HepG2 (cell line): ENCODE results near the gene ZNF416. TPM values are rescaled to one million over a fixed set of nuclear protein-coding genes. Genes with fewer than 3 reads are reported as not detected.

ENCODE experiments used
- ELF1 ChIP-seq: sonication (generic); formaldehyde crosslinking; IDR thresholded peaks from 2 replicates; pipeline ENCODE4 v1.4.0; 2020; ENCODE audit warnings: missing genetic modification reagents
- GATAD1 ChIP-seq: IDR thresholded peaks from 2 replicates; pipeline ENCODE4 v1.6.1; 2016; ENCODE audit warnings: missing genetic modification reagents, missing compliant biosample characterization
- HIC2 ChIP-seq: sonication (generic); formaldehyde crosslinking; IDR thresholded peaks from 2 replicates; pipeline ENCODE4 v1.9.0; 2022; ENCODE audit warnings: low read depth, missing genetic modification reagents
- HOXA7 ChIP-seq: sonication (generic); formaldehyde crosslinking; IDR thresholded peaks from 2 replicates; pipeline ENCODE4 v1.8.1; 2022; ENCODE audit warnings: mild to moderate bottlenecking, missing genetic modification reagents, moderate library complexity
- NR0B2 ChIP-seq: sonication (generic); formaldehyde crosslinking; IDR thresholded peaks from 2 replicates; pipeline ENCODE4 v1.4.0; 2020; ENCODE audit warnings: mild to moderate bottlenecking, missing genetic modification reagents
- PAWR ChIP-seq: sonication (generic); formaldehyde crosslinking; IDR thresholded peaks from 2 replicates; pipeline ENCODE4 v1.4.0; 2020; ENCODE audit warnings: missing genetic modification reagents, mild to moderate bottlenecking, borderline replicate concordance
- PRMT3 ChIP-seq: sonication (generic); formaldehyde crosslinking; IDR thresholded peaks from 2 replicates; pipeline ENCODE4 v1.8.1; 2022; ENCODE audit warnings: low read depth, mild to moderate bottlenecking, moderate library complexity, missing genetic modification reagents, borderline replicate concordance
- RXRA ChIP-seq: sonication (generic); formaldehyde crosslinking; IDR thresholded peaks from 2 replicates; pipeline ENCODE4 v1.5.1; 2020; ENCODE audit warnings: missing genetic modification reagents
- YEATS2 ChIP-seq: sonication (generic); formaldehyde crosslinking; IDR thresholded peaks from 2 replicates; pipeline ENCODE4 v1.4.0; 2020; ENCODE audit warnings: missing genetic modification reagents, borderline replicate concordance
- ZFP90 ChIP-seq: sonication (generic); formaldehyde crosslinking; IDR thresholded peaks from 2 replicates; pipeline ENCODE4 v1.8.0; 2022; ENCODE audit warnings: missing genetic modification reagents, mild to moderate bottlenecking, inconsistent platforms, borderline replicate concordance
- ZNF326 ChIP-seq: sonication (generic); formaldehyde crosslinking; IDR thresholded peaks from 2 replicates; pipeline ENCODE4 v1.4.0; 2020; ENCODE audit warnings: missing genetic modification reagents, borderline replicate concordance
- ZNF503 ChIP-seq: sonication (generic); formaldehyde crosslinking; IDR thresholded peaks from 2 replicates; pipeline ENCODE4 v1.4.0; 2020; ENCODE audit warnings: missing genetic modification reagents
- ZNF546 ChIP-seq: sonication (generic); formaldehyde crosslinking; conservative IDR thresholded peaks from 2 replicates; pipeline ENCODE4 v1.8.1; 2023; ENCODE audit warnings: mild to moderate bottlenecking, missing genetic modification reagents
- ZNF605 ChIP-seq: sonication (generic); formaldehyde crosslinking; IDR thresholded peaks from 2 replicates; pipeline ENCODE4 v1.8.0; 2022; ENCODE audit warnings: mild to moderate bottlenecking, missing genetic modification reagents
- ZNF607 ChIP-seq: sonication (generic); formaldehyde crosslinking; IDR thresholded peaks from 2 replicates; pipeline ENCODE4 v1.5.1; 2020; ENCODE audit warnings: missing genetic modification reagents, mild to moderate bottlenecking, borderline replicate concordance
- ZNF839 ChIP-seq: sonication (generic); formaldehyde crosslinking; IDR thresholded peaks from 2 replicates; pipeline ENCODE4 v1.4.0; 2020; ENCODE audit warnings: missing genetic modification reagents, mild to moderate bottlenecking, borderline replicate concordance
- ZNF841 ChIP-seq: sonication (generic); formaldehyde crosslinking; IDR thresholded peaks from 2 replicates; pipeline ENCODE4 v1.8.1; 2023; ENCODE audit warnings: missing genetic modification reagents, borderline replicate concordance
- polyA plus RNA-seq, 8 experiments: library from polyadenylated mRNA; depleted of rRNA in 3 of 8; stranded (reverse) in 7 of 8; unstranded in 1 of 8; fragments of >200 nt; fragmentation: Illumina TruSeq in 4 of 8; extraction: Trizol in 4 of 8; gene quantifications; 2 replicates each; pipeline versions ENCODE4 v1.2.1 to v1.2.3, GENCODE V29; 2011 to 2016; ENCODE audit warnings: low read depth in 4 of 8, missing spikeins in 1 of 8, mixed read lengths in 1 of 8; ENCODE audit not compliant: insufficient read depth in 1 of 8
- total RNA-seq, 5 experiments: library from RNA; depleted of rRNA; stranded (reverse); fragments of >200 nt; fragmentation: Illumina TruSeq; extraction: Trizol; gene quantifications; 2 replicates each; pipeline ENCODE4 v1.2.3, GENCODE V29; 2016; ENCODE audit warnings: low read depth in 1 of 5
- TF ChIP-seq, protein P1 (sequence below): IDR thresholded peaks from 2 replicates; pipeline ENCODE4 v1.6.1; 2016; ENCODE audit warnings: missing biosample characterization, missing genetic modification reagents, low read depth
- TF ChIP-seq, protein P2 (sequence below): sonication (generic); formaldehyde crosslinking; IDR thresholded peaks from 2 replicates; pipeline ENCODE4 v1.4.0; 2020; ENCODE audit warnings: missing genetic modification reagents, borderline replicate concordance

Gene ZNF416
- total and polyA plus RNA-seq, 2 of the 13 experiments (the other 11 are each of a cell fraction or from before 2014, with no cell fraction given), result 1.5 to 5.3 TPM

DNA sequence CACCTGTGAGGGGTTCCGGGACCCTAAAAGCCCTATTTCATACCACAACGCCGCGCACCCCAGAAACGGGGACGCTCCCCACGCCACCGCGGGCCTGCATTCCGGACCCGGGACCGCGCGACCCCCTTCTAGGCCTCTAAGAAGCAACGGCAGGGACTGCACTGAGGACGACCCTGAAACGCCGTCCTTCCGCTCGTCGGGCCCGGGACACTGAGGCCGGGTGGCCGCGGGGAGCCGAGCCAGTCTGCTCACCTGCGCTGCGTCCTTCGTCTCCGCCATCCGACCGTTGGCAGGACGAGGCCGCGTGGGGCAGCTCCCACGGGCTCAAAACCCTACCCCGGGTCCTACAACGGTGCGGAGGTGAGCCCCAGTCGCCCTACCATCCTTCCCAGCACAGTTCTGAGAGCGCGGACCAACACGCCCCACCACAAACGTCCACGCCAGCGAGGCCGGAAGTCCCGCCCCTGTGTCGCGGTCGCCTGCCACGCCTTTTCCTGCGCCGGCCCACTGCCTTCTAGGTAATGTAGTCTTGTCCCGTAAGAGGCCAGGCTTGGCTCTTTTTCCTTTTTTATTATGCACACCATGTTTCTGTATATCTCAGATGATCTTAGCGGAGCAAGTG, 19.2 kb downstream of the ZNF416 start, which contains the start of gene ZNF550 (continued):
- peak; percentile 87 for TF ChIP-seq GATAD1 (CRISPR knock-in tag)
- peak; percentile 23; the same call in 1 of the 2 replicates for TF ChIP-seq ZNF839
- TF ChIP-seq ZNF607 (CRISPR knock-in tag), result no peak
- TF ChIP-seq NR0B2 (CRISPR knock-in tag), result peak; percentile 55; the same call in 1 of the 2 replicates
- TF ChIP-seq, protein P1, sequence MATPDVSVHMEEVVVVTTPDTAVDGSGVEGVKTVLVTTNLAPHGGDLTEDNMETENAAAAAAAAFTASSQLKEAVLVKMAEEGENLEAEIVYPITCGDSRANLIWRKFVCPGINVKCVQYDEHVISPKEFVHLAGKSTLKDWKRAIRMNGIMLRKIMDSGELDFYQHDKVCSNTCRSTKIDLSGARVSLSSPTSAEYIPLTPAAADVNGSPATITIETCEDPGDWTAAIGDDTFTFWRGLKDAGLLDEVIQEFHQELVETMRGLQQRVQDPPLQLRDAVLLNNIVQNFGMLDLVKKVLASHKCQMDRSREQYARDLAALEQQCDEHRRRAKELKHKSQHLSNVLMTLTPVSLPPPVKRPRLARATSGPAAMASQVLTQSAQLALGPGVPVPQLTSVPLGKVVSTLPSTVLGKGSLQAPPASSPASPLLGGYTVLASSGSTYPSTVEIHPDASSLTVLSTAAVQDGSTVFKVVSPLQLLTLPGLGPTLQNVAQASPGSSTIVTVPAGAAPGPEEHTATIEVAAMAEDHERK (CRISPR knock-in tag), result peak; percentile 62
- TF ChIP-seq ZNF605, result 0 out of 2 replicates have a peak, but pooled peaks have one; percentile 39
- TF ChIP-seq HOXA7 (CRISPR knock-in tag), result no peak
- TF ChIP-seq PRMT3 (CRISPR knock-in tag), result no peak
- TF ChIP-seq ZFP90, result no peak
- TF ChIP-seq, protein P2, sequence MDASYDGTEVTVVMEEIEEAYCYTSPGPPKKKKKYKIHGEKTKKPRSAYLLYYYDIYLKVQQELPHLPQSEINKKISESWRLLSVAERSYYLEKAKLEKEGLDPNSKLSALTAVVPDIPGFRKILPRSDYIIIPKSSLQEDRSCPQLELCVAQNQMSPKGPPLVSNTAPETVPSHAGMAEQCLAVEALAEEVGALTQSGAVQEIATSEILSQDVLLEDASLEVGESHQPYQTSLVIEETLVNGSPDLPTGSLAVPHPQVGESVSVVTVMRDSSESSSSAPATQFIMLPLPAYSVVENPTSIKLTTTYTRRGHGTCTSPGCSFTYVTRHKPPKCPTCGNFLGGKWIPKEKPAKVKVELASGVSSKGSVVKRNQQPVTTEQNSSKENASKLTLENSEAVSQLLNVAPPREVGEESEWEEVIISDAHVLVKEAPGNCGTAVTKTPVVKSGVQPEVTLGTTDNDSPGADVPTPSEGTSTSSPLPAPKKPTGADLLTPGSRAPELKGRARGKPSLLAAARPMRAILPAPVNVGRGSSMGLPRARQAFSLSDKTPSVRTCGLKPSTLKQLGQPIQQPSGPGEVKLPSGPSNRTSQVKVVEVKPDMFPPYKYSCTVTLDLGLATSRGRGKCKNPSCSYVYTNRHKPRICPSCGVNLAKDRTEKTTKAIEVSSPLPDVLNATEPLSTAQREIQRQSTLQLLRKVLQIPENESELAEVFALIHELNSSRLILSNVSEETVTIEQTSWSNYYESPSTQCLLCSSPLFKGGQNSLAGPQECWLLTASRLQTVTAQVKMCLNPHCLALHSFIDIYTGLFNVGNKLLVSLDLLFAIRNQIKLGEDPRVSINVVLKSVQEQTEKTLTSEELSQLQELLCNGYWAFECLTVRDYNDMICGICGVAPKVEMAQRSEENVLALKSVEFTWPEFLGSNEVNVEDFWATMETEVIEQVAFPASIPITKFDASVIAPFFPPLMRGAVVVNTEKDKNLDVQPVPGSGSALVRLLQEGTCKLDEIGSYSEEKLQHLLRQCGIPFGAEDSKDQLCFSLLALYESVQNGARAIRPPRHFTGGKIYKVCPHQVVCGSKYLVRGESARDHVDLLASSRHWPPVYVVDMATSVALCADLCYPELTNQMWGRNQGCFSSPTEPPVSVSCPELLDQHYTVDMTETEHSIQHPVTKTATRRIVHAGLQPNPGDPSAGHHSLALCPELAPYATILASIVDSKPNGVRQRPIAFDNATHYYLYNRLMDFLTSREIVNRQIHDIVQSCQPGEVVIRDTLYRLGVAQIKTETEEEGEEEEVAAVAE (CRISPR knock-in tag), result peak; percentile 57
- TF ChIP-seq YEATS2 (CRISPR knock-in tag), result peak; percentile 86; the same call in 1 of the 2 replicates
- no peak for TF ChIP-seq HIC2 (CRISPR knock-in tag)
- TF ChIP-seq ELF1 (CRISPR knock-in tag), result peak; percentile 74; the same call in 1 of the 2 replicates
- TF ChIP-seq ZNF503 (CRISPR knock-in tag), result no peak
- no peak for TF ChIP-seq ZNF326
- TF ChIP-seq ZNF546, result peak; percentile 66; the same call in 1 of the 2 replicates
- 0 out of 2 replicates have a peak, but pooled peaks have one; percentile 46 for TF ChIP-seq PAWR (CRISPR knock-in tag)
- TF ChIP-seq ZNF841 (CRISPR knock-in tag), result no peak
- 0 out of 2 replicates have a peak, but pooled peaks have one; percentile 10 for TF ChIP-seq RXRA (CRISPR knock-in tag)
